ENCODE measurements around the gene HOXA11.
A peak's percentile ranks its signal among the peaks of the same experiment; 100 is the strongest.

Gene HOXA11

DNA sequence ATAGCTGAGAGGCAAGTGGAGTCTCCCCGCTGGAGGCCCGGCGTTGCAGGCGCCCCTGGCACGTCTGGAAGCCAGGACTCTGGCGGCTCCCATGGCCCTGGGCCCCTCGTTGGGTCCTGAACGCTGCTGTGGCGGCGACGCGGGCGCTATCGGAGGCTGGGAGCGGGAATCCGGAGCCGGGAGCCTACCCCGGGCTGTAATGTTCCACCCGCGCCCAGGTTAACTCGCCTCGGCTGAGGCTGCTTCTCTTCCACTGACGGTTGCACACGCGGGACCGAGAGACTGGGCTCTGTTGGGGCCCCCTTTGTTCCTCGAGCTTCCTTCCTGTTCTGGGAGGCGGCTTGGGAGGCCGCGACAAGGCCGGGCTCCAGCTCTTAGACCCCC, 40.3 kb downstream of the HOXA11 start:
- DNase-seq = no peak

DNA sequence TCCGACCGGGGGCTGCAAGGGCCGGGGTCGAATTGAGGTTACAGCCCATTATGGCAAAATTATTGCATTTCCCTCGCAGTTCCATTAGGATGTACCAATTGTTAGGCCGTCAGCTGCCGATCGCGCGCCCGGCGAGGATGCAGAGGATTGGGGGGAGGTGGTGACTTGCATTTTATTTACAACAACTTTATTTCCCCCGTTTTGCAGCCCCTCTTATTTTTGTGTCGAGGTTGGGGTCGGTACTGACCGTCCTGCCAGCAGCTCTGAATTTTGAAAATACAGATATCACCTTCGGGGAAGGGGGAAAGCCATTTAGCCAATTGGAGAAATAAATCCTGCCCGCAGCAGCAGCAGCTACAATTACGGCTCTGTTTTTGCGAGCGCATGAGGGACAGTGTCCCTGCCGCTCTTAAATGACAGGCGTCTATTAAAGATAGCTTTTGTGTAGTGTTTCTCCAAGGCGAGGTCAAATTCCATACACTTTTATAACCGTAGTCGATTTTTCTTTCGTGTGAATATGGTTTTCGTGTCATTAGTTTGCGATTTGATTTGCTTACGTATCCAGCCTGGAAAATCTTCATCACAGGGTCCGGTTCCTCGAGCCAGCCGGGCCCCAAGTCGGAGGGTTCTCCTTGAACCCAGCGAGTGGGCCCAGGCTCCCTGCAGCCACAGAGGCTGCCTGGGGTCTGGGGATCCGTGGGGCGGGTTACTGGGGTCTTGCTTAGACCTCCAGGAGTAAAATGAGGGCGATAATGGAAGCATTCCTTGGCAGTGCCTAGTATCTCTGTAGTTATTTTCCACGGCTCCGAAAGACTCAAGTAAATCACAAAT, 40.9 kb downstream of the HOXA11 start:
- DNase-seq = no peak

DNA sequence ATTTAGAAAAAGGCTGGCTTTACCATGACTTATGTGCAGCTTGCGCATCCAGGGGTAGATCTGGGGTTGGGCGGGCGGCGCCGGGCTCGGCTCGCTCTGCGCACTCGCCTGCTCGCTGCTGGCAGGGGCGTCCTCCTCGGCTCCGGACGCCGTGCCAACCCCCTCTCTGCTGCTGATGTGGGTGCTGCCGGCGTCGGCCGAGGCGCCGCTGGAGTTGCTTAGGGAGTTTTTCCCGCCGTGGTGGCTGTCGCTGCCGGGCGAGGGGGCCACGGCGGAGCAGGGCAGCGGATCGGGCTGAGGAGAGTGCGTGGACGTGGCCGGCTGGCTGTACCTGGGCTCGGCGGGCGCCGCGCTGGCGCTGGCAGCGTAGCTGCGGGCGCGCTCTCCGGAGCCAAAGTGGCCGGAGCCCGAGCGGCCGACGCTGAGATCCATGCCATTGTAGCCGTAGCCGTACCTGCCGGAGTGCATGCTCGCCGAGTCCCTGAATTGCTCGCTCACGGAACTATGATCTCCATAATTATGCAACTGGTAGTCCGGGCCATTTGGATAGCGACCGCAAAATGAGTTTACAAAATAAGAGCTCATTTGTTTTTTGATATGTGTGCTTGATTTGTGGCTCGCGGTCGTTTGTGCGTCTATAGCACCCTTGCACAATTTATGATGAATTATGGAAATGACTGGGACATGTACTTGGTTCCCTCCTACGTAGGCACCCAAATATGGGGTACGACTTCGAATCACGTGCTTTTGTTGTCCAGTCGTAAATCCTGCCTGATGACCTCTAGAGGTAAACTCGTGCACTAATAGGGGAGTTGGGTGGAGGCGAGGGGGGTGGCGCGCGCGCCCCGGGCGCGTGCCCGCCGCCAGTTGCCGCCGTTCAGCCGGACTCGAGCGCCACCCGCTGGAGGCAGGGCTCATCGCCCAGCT, 41.7 kb downstream of the HOXA11 start, which contains the start of gene HOXA5:
HOXA5 (minus strand) TSS at position 659 of the 927 bp plus-strand sequence; CDS start at position 585, 74 bp downstream.
- peak in 1 of 2 donors; percentile 61 for DNase-seq

DNA sequence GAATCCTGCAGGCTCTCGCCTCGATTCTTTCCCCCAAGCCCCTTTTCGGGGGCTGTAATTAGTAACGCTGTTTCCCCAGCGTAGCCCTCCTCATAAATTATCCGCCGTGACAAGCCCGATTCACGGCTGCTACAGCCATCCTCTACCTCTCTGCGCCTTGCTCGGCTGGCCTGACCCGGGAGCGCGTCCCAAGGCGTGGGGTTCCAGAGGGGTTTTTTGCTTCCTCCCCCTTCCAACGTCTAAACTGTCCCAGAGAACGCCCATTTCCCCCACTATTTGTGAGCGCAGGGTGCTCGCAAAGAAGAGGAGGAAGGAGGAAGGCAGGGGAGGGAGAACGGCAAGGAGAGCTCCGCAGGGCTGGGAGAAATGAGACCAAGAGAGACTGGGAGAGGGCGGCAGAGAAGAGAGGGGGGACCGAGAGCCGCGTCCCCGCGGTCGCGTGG, 42.4 kb downstream of the HOXA11 start:
- DNase-seq = no peak

DNA sequence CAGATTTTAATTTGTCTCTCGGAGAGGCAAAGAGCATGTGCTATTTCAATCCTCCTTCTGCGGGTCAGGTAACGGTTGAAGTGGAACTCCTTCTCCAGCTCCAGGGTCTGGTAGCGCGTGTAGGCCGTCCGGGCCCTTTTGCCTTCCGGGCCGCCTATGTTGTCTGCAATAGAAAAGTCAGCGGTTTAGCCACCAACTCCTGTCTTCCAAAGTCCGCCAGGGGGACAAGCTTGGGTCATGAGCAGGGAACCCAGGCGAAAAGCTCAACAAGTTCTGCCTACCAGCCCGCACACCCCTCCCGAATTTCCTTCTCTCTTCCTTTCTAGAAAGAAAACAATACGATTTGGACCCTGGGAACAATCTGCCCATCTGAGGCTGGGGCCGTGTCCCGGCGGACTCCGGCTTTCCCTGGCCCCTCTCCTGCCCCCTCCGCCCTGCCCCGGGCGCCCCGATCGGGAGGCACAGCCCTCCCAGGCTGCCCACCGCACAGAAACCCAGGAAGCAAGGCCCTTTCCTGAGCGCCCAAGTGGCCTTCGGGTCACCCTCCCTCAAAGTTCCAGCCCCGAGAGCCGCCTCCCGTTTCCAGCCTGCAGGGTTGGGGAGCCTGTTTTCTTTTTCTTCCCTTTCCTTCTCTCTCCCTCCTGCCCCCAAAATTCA, 43.0 kb downstream of the HOXA11 start:
- DNase-seq = no peak

DNA sequence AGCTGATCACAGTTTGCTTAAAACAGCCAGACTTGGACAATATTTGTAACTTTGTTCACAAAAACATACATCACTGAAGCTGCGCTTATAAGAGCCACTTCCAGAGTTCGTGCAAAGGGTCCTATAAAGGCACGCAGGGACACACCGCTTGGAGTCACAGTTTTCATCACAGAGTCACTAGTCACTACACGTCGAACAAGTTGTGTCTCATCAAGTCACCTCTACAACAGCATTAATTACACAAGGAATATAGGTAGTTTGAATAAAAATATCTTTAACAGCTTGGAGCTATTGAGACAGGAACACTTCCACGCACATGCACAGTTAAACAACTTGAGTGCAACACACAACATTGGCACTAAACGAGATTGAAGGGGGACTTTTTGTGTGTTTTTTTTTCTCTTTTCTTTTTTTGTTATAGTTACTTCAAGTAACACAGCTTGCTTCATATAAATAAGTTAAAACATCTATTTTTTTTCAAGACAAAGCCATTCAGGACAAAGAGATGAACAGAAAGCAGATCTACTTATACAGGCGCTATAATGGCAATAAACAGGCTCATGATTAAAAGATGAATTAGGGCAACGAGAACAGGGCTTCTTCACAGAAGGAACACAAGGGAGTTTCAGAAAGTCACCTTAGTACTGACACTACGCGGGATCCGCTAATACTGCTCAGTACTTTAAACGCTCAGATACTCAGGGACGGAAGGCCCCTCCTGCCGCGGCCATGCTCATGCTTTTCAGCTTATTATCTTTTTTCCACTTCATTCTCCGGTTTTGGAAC, 43.7 kb downstream of the HOXA11 start:
- DNase-seq = no peak

DNA sequence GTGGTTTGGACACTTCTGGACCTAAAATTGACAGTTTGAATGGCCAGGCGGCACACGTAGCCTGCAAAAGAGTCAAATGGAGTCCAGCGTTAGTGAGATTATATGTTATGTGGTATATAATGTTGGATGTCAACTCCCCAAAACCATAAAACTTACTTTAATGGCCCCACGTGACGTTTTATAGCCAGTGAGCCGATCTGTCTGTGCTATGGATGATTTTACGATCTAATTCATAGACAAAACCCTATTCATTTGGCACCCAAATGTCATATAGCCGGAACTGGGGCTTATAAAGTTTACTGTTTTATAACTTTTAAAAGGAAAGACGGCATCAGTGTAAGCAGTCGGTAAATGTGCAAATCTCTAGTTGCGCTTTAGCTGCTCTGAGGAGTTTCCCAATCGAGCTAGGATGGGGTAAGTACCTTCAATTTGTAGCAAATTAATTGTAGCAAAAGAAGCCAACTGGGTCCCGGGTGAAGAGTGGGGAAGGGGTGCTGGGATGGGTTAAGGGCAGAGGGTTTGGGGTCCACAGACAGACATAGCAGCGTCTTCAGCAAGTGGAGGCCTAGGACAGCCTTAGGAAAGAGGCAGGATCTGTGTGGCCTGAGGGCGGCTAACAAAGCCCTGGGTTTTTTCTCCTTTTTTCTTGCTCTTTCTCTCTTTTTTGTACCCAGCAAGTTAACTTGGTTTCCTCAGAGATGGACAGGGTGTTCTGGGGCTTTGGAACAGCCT, 44.7 kb downstream of the HOXA11 start:
- DNase-seq = no peak

DNA sequence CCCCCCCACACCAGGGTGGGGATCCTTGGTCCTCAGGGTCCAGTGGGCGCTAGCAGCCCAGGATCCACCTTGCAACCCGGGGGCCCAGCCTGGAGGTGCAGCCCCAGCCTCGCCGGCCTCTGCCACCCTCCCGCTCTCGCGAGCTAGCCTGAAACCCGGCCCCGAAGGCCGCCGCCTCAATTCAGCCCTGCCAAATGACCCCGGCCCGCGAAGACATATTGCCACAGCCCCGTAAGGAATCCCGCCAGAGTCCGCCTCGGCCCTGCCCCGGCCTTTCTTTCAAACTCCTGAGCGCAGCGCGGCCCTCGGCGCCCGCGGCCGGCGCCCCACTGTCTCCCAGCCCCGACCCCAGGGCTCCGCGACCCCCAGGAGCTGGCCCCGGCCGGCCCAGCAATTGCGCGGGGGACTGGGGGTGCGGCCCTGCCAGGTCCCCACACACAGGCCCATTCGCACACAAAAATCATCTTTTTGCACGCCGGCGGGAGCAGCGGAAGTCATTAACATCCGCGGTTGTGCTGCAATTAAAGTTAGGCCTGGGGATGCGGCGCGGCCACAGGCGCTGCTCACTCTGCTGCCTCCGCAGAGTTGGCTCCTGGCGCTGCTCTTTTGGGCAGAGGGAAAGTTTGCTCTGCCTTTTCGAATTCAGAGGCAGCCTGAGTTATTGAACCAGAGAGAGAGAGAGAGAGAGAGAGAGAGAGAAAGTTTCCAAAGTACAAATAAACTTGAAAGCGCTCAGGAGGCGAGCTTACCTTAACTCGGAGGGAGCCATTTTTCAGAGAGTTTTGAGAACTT, 45.5 kb downstream of the HOXA11 start:
- DNase-seq = no peak

DNA sequence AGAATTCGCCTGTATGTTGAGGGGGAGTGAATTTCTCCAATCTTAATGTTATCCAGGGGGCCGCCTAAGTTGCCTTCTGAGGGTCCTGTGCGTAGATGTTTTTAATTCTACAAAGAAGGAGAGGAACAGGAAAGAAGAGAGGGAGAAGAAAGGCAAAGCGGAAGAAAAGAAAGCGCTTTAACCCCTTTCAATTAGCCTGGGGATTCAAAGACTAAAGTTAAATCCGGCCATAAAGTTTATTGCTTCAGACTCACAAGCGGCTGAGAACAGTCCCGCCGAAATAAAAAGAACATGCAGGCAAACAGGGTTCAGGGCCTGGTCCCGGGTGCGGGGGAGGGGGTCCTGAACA, 46.1 kb downstream of the HOXA11 start:
- DNase-seq = no peak

DNA sequence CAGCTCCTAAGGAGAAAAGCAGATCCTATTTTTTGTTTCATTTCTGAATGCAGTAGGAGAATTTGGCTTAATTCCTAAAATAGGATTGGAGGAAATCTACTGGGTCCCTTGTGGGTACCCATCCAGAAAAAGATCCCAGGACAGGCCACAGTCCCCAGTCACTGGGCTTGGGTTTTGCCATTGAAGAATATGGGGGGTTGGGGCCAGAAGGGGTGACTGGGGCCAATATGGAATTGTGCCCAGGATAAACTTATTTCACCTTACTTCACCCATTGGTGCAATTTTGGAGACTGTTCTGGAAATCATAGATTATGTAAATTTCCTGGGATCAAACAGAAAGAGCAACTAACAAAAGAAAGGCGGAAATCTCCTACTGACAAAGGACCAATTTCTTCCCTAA, 46.6 kb downstream of the HOXA11 start:
- no peak for DNase-seq

DNA sequence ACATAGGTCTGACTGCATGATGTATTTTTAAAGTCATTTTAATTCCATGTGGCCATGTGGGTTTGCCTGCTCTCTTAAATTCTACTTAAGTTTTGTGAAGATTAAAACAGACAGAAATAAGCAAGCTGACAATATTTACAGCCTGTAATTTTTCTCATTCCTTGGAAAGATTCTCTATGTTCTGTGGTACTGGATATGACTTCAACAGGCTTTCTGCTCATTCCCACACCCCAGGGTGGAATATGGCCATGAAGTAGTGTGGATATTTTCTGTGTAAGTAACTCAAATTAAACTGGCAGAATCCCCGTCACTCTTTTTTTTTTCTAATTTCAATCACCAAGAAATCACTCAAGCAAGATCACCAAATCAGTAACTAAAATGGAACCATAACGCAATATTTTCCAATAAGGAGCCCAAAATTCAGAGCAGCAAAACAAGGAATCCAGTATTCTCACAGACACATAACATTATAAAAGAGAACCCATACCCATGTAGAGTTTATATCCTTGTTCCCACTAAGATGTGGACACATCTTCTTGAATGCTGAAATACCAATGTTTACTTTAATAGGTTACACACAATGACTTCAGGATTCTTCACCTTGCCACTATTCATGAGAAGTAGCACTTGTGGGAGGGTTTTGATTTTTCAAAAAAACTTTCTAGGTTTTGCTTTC, 47.3 kb downstream of the HOXA11 start:
- no peak for DNase-seq

DNA sequence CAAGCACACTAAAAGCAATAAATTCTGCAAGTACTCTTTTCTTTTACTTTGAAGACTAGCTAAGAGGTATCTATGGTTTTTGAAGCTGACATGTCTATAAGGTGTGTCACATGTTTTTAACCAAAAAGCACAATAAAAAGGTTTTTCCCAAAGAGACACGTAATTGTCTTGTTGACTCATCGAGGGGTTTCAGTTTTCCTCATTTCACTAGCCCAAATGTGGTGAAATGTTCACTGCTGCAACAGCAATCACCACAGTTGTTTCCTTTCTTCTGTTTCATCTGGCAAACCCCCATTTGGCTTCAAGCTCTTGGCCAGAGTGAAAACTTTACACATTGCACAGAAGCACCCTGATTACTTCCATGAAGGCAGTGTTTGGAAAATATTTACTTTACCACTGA, 50.6 kb downstream of the HOXA11 start:
- no peak for DNase-seq

DNA sequence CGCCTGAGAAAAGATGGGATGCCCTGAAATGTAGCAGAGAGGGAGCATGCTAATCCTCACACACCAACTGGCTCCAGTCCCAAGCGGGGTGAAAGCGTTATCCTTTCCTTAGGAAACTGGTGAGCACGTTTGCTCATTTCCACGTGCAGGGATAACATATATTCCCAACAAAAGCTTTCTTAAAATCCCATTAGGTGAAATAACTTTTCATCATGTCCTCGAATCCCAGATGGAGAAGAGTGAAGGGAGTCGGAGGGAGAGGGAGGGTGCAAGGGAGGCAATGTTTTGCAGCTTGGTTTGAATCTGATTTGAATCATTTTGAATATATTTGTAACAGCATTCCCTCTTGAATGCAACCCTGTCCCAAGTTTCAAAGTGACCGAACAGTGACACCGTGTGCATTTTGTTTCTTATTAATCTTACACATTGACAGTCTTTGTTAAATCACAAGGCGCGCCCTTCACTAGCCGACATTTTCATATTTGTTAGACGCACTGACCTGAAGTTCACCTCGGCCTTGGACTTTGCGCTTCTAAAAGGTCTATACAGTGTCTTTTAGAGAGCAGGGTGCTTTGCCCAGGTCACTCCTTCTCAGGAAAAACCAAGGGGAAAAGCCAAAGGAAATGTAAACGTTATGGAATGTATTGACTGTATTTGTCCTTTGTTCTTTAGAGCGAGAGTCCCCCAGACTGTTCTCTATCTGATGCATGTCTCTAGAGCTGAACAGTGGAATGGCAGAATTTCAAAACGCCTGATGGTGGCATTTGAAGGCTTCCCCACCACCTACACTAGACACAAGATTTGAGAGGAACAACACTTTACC, 51.4 kb downstream of the HOXA11 start:
- no peak for DNase-seq

DNA sequence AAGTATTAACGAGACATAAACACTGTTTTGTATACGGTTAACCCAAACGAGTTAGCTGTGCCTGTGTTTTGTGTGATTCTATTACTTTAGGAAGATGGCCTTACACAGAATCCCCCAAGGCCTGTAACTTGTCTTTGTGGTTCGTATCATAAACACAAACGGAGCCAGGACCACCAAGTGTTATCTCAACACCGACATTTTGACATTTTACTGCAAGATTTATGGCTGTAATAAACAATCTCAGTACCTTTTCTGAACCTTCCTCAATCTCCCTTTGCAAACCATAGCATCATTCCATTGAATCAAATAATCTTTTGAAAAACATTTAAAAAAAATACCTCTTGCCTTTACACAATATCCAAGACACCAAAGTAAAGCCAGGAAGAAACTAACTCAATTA, 52.1 kb downstream of the HOXA11 start:
- no peak for DNase-seq

DNA sequence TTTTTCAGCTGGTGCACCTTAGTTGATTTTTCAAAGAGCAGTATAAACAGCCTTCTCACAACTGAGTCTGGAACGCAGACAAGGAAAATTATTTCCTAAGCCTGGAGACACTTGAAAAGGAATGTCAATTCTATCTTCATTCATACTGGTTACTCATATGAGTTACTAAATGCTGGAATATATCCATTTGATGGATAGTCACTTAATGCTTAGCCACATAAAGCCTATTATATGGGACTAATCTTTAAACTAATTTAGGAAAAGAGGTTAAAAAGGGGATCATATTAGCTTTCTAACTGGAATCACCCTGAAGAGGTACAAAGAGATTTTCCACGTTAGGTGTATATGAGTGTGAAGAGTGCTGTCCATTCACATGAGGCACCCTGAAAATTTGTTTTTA, 52.8 kb downstream of the HOXA11 start:
- no peak for DNase-seq

DNA sequence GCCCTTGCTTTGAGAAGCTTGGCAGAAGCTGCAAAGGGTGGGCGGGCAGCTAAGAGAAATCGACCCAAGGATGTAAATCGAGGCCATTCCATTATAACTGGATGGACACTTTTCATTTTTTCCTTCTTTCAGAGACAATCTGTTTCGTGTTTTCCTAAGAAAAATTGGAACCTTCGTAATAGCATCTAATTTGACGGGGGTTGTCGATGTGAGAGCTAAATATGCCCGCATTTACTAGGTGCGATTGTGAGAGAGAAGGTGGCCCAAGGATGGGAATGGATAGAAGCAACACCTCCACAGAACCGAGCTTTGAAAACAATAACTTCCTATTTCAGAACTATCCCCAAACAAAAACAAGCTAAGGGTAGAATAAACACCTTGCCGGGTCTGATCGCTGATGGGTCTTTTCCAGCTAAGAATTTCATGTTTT, 53.6 kb downstream of the HOXA11 start:
- no peak for DNase-seq

All from CD4-positive, alpha-beta T cell treated with Interleukin-1 beta for 1 hour (primary cell).